Ishikawa (cell line): ENCODE data around the gene PTPN14.

ENCODE experiments used
- CEBPB ChIP-seq: IDR thresholded peaks from 2 replicates; pipeline ENCODE4 v1.6.1; 2012
- CREB1 ChIP-seq: IDR thresholded peaks from 2 replicates; pipeline ENCODE4 v1.6.1; 2012; ENCODE audit warnings: low read depth
- EP300 ChIP-seq: IDR thresholded peaks from 2 replicates; pipeline ENCODE4 v1.6.1; 2012; ENCODE audit warnings: borderline replicate concordance
- FOXM1 ChIP-seq: IDR thresholded peaks from 2 replicates; pipeline ENCODE4 v1.6.1; 2012; ENCODE audit warnings: low read depth, borderline replicate concordance
- MAX ChIP-seq: IDR thresholded peaks from 2 replicates; pipeline ENCODE4 v1.6.1; 2012
- NFIC ChIP-seq: IDR thresholded peaks from 2 replicates; pipeline ENCODE4 v1.6.1; 2012
- RAD21 ChIP-seq: IDR thresholded peaks from 2 replicates; pipeline ENCODE4 v1.6.1; 2012; ENCODE audit warnings: low read depth
- TAF1 ChIP-seq: IDR thresholded peaks from 2 replicates; pipeline ENCODE4 v1.6.1; 2012; ENCODE audit warnings: low read depth, mild to moderate bottlenecking
- TCF12 ChIP-seq: IDR thresholded peaks from 2 replicates; pipeline ENCODE4 v1.6.1; 2012; ENCODE audit warnings: low read depth
- TEAD4 ChIP-seq: IDR thresholded peaks from 2 replicates; pipeline ENCODE4 v1.6.1; 2012
- YY1 ChIP-seq: IDR thresholded peaks from 2 replicates; pipeline ENCODE4 v1.6.1; 2012; ENCODE audit warnings: low read depth
- TF ChIP-seq, protein P1 (sequence below): IDR thresholded peaks from 2 replicates; pipeline ENCODE4 v1.6.1; 2012; ENCODE audit warnings: low read depth, mild to moderate bottlenecking

- TF ChIP-seq TCF12 (no peak), MAX (no peak), FOXM1 (no peak), RAD21 (0 out of 2 replicates have a peak, but pooled peaks have one; percentile 8), TAF1 (no peak), EP300 (no peak), CREB1 (no peak), CEBPB (no peak), NFIC (no peak), YY1 (no peak), TEAD4 (no peak)
- TF ChIP-seq, protein P1, sequence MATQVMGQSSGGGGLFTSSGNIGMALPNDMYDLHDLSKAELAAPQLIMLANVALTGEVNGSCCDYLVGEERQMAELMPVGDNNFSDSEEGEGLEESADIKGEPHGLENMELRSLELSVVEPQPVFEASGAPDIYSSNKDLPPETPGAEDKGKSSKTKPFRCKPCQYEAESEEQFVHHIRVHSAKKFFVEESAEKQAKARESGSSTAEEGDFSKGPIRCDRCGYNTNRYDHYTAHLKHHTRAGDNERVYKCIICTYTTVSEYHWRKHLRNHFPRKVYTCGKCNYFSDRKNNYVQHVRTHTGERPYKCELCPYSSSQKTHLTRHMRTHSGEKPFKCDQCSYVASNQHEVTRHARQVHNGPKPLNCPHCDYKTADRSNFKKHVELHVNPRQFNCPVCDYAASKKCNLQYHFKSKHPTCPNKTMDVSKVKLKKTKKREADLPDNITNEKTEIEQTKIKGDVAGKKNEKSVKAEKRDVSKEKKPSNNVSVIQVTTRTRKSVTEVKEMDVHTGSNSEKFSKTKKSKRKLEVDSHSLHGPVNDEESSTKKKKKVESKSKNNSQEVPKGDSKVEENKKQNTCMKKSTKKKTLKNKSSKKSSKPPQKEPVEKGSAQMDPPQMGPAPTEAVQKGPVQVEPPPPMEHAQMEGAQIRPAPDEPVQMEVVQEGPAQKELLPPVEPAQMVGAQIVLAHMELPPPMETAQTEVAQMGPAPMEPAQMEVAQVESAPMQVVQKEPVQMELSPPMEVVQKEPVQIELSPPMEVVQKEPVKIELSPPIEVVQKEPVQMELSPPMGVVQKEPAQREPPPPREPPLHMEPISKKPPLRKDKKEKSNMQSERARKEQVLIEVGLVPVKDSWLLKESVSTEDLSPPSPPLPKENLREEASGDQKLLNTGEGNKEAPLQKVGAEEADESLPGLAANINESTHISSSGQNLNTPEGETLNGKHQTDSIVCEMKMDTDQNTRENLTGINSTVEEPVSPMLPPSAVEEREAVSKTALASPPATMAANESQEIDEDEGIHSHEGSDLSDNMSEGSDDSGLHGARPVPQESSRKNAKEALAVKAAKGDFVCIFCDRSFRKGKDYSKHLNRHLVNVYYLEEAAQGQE: no peak
These were observed 231.5 kb downstream of the PTPN14 start for GRCh38 chr1:214319938-214320337.
